ENCODE data around the gene CD48. TPM values are rescaled to one million over a fixed set of nuclear protein-coding genes. Genes with fewer than 3 reads are reported as not detected.

CD48 gene
- total RNA-seq, 1 donor from 2014 or later: not detected

GRCh38 chr1:160636076-160636475 lies 75.5 kb downstream of the CD48 start:
- Mint-ChIP-seq H3K4me3 (ENCODE audit: low read depth) (no peak overlapping the region), H3K27ac (no peak overlapping the region), H3K36me3 (ENCODE audit: insufficient read depth) (no peaks in the 10 kb centered on the region), H3K4me1 (ENCODE audit: low read depth) (peaks cover 21% of the 10 kb centered on the region), H3K27me3 (no peaks in the 10 kb centered on the region), H3K9me3 (ENCODE audit: low read depth) (no peaks in the 10 kb centered on the region)
- DNase-seq (ENCODE audit: low spot score, unreplicated experiment): no peak
- TF ChIP-seq CTCF (IDR thresholded peaks at IDR 0.05; ENCODE audit: unreplicated experiment): no peak

- Mint-ChIP-seq H3K27ac (no peak overlapping the region), H3K27me3 (no peaks in the 10 kb centered on the region), H3K4me1 (ENCODE audit: low read depth) (peaks cover 28% of the 10 kb centered on the region), H3K36me3 (ENCODE audit: insufficient read depth) (no peaks in the 10 kb centered on the region), H3K4me3 (ENCODE audit: low read depth) (no peak overlapping the region), H3K9me3 (ENCODE audit: low read depth) (no peaks in the 10 kb centered on the region)
- no peak for DNase-seq (ENCODE audit: low spot score, unreplicated experiment)
- no peak for TF ChIP-seq CTCF (IDR thresholded peaks at IDR 0.05; ENCODE audit: unreplicated experiment)
These were observed 76.8 kb downstream of the CD48 start for GRCh38 chr1:160634543-160635491.

- no peak overlapping the region for H3K4me3 Mint-ChIP-seq (ENCODE audit: low read depth)
- no peak for TF ChIP-seq CTCF (IDR thresholded peaks at IDR 0.05; ENCODE audit: unreplicated experiment)
- no peaks in the 10 kb centered on the region for H3K9me3 Mint-ChIP-seq (ENCODE audit: low read depth)
These were observed 78.2 kb downstream of the CD48 start for GRCh38 chr1:160633330-160633903.

GRCh38 chr1:160631983-160632625 lies 79.5 kb downstream of the CD48 start:
- no peak for DNase-seq (ENCODE audit: low spot score, unreplicated experiment)
- Mint-ChIP-seq H3K27me3 (no peaks in the 10 kb centered on the region), H3K36me3 (ENCODE audit: insufficient read depth) (no peaks in the 10 kb centered on the region), H3K27ac (no peak overlapping the region), H3K9me3 (ENCODE audit: low read depth) (no peaks in the 10 kb centered on the region), H3K4me1 (ENCODE audit: low read depth) (peaks cover 11% of the 10 kb centered on the region), H3K4me3 (ENCODE audit: low read depth) (no peak overlapping the region)
- no peak for TF ChIP-seq CTCF (IDR thresholded peaks at IDR 0.05; ENCODE audit: unreplicated experiment)

More at GRCh38 chr1:160633330-160633903, 78.2 kb downstream of the CD48 start:
- DNase-seq (ENCODE audit: low spot score, unreplicated experiment): no peak
- peaks cover 20% of the 10 kb centered on the region for H3K4me1 Mint-ChIP-seq (ENCODE audit: low read depth)
- H3K27ac Mint-ChIP-seq: no peak overlapping the region
- H3K27me3 Mint-ChIP-seq: no peaks in the 10 kb centered on the region
- H3K36me3 Mint-ChIP-seq (ENCODE audit: insufficient read depth): no peaks in the 10 kb centered on the region

Measured in progenitor cell of endocrine pancreas (in vitro differentiated cells).